ENCODE data around the gene LRCH3.
"Not testable (repeated sequence)": the region's sequence is repeated elsewhere in the genome, so short reads cannot be mapped to it uniquely, and the experiment has no call there.

LRCH3 gene

DNA sequence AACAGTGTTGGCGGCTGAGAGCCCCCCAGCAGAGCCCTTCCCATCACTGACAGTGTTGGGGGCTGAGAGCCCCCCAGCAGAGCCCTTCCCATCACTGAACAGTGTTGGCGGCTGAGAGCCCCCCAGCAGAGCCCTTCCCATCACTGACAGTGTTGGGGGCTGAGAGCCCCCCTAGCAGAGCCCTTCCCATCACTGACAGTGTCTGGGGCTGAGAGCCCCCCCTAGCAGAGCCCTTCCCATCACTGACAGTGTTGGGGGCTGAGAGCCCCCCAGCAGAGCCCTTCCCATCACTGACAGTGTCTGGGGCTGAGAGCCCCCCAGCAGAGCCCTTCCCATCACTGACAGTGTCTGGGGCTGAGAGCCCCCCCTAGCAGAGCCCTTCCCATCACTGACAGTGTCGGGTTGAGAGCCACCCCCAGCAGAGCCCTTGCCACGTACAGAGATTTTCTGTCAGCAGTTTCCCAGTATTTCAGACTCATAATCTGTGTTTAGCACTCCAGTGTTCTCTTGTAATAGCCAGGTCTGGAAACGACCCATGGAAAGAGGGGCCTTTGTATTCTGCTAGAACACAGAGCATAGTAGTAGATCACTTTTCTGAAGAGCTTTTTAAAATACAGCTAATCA, 96.5 kb downstream of the LRCH3 start:
- not testable (repeated sequence) for DNase-seq

DNA sequence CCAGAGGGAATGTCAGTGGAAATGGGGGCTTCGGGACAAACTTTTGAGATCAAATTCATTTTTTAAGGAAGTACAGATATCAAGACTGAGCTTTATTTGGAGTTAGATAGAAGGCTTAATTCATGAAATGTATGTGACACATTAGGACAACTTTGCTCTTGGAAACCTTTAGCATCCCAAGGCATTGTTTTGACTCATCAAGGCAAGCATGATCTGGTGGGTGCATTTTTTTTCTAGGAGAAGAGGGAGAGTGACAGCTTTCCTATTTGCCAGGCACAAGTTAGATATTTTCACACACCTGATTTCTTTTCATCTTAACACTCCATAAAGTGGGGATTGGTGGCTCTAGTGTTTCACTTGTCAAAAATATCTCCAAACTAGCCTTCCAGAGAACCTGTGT, 97.5 kb downstream of the LRCH3 start:
- DNase-seq, result no peak

DNA sequence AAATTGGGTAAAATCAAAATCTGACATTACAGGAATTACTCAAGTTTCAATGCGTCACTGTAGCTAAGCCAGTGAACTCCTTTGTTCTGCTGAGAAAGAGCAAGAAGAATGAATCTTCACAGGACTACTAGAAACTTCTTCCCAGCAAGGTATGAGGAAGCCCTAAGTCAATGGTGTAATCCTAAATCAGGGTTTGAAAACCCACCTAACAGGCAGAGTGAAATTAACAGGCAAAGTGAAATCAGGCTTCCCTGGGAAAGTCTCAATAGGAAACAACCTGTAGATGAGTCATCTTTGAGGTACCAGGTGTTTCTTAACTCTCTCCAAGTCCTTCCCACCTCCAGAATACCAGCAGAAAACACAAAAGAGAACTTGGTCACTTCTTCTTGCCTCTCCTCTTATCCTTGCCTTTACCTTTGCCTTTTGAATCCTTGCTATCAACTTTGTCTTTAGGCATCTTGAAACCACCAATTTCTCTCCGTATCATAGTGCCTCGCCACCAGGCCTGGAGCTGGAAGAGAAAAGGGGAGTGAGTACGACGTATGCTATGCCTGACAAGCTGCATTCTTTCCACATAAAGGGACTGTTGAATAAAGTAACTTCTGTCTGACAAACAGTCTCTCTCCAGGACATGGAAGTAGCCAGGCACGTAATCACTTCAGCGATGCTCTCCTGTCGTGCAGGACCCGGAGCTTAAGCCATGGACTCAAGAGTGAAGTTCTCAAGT, 98.3 kb downstream of the LRCH3 start:
- DNase-seq, result no peak

DNA sequence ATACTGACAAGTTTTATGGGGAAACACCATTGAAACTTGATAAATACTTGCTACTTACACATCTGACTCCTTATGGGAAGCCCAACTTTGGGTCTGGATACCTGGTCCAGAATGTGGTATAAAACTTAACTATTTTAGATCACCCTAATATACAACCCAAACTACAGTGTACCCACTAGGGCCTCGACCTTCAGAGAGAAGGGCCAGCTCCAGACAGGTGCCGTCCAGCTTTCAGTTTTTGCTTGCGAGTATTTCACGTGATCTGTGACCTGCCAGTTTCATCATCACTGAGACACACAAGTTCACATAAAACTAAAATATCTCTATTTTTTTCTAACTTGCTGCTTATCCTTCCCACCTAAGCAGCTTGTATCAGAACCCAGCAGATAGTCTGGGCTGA, 99.6 kb downstream of the LRCH3 start:
- no peak for DNase-seq

DNA sequence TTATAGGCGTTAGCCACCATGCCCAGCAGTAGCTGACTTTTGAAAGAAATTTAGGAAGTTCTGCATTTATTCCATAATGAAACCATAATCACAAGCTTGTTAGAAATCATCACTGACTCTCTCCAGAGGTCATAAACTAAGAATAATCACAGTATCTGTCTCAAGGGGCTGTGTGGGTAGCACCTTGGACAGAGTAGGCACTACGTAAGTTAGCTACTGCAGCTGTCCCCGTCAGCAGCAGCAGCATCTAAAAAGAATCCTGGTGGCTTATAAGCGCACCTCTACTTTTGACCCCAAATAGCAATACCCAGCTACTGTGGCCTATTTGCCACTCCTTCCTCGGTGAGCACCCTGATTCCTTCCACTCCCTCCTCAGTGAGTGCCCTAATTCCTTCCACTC, 101.1 kb downstream of the LRCH3 start:
- DNase-seq, result no peak

DNA sequence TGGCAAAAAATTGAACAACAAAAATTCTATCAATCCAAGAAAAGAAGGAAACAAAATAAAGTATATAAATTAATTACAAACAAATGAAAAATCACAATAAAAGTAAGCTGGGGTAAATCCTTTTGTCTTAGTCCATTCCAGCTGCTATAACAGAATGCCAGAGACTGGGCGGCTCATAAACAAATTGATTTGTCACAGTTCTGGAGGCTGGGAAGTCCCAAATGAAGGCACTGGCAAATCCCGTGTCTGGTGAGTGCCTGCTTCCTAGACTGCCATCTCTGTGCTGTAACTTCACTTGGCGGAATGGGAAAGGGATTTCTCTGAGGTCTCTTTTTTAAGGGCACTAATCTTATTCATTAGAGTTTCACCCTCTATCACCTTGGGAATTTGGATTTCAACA, 105.4 kb downstream of the LRCH3 start:
- DNase-seq, result no peak

DNA sequence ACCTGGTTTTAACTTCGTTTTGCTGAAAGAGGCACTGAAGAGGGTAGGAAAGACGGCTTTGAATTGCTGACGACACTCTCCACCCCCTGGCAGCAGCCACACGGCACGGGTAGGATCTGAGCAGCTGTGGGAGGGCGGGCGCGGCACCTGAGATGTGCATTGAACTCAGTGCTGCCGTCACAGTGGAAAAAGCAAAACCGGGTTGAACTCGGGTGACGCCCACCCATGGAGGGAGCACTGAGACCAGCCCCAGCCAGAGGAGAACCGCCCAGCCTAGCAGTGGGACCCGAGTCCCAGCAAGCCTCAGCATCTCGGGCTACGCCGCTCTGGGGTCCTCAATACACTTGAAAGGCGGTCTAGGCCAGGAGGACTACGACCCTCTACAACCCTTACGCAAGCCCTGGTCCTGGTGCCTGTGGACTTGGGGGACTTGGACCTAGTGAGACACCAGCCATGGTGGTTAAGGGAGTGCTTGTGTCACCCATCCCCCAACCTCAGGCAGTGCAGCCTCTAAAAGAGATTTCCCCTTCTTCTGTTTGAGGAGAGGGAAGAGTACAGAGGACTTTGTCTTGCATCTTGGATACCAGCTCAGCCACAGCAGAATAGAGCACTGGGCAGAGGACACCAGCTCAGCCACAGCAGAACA, 108.9 kb downstream of the LRCH3 start:
- DNase-seq, result no peak

DNA sequence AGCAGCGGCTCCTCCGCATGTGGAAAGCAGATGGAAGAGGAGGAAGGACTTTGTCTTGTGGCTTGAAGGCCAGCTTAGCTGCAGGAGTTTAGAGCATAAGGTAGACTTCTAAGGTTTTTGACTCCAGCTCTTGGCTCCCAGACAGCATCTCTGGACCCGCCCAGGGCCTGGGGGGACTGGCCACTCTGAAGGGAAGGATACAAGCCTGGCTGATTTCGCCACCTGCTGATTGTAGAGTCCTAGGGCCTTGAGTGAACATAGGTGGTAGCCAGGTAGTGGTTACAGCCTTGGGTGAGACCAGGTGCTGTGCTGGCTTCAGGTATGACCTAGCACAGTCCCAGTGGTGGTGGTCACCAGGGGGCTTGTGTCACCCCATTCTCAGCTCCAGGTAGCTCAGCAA, 110.6 kb downstream of the LRCH3 start:
- no peak for DNase-seq

DNA sequence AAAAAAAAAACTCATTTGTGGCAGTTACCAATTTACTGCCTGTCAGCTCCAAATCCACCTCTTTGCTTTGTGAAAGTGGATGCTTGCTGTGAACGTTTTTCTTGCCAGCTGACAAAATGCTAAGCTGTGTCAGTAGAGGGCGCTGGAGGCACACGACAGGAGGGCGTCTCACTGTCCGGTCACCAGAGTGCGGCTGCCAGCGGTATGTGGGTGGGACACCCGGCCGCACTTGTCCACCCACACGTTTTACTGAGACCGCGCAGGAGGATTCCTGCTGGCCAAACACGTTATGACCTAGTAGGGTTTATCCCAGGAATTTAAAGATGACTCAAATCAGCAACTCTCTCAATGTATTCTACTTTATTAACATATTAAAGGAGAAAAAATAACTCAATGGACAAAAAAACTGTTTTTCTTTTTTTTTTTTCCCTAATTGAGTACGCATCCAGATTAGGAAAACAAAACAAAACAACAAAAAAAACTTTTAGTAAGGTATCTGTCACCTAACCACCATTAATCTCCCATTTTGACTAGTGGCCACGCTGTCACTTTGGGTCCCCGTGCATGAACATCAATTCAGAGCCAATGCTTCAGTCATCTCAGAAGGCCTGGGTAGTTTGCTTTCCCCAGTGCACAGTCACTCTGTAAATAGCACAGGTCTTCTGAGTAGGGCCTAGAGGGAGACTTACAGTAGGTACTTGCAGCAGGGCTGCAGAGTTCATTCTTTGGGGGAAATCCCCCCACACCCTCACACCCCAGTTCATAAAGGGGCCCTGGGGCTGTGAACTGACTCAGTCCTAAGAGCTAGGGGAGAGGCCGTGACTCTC, 115.2 kb downstream of the LRCH3 start:
- DNase-seq, result peak; percentile 57

DNA sequence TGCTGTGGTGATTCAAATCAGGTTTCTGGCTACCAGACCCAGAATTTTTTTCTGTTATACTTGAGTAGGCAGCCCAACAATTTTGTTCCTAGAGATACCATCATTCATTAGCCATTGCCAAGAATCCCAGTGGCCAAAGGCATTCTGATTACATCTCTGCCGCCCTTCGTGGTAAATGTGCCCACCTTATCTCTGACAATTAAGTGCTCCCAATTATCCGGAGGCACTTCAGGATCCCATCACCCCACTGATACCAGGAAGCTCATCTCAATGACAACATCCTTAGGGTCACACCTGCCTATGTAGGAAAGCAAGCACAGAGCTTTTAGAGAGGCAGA, 115.8 kb downstream of the LRCH3 start:
- no peak for DNase-seq

DNA sequence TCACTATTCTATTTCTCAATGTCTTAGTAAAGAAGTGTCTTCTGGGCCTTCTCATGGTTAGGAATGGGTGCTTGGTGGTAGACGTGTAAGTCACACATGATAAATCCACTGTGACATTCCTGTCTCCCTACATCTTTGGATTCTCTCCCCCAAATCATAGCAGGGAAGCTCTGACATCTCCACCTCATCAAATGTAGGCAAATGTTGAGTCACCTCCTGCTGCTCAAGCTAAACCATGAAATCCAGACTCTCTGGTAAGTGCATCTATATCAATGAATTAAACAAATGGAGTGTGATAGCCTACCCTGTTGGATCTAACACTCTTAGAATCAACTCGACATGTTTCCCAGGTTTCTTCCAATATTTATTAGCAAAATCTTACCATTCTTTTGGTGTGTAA, 116.1 kb downstream of the LRCH3 start:
- DNase-seq, result no peak

DNA sequence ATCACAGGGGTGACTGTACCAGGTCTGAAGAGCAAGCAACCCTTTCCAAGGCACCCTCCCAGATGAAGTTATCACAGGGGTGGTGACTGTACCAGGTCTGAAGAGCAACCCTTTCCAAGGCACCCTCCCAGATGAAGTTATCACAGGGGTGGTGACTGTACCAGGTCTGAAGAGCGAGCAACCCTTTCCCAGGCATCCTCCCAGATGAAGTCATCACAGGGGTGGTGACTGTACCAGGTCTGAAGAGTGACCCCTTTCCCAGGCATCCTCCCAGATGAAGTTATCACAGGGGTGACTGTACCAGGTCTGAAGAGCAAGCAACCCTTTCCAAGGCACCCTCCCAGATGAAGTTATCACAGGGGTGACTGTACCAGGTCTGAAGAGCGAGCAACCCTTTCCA, 117.5 kb downstream of the LRCH3 start:
- DNase-seq, result not testable (repeated sequence)

DNA sequence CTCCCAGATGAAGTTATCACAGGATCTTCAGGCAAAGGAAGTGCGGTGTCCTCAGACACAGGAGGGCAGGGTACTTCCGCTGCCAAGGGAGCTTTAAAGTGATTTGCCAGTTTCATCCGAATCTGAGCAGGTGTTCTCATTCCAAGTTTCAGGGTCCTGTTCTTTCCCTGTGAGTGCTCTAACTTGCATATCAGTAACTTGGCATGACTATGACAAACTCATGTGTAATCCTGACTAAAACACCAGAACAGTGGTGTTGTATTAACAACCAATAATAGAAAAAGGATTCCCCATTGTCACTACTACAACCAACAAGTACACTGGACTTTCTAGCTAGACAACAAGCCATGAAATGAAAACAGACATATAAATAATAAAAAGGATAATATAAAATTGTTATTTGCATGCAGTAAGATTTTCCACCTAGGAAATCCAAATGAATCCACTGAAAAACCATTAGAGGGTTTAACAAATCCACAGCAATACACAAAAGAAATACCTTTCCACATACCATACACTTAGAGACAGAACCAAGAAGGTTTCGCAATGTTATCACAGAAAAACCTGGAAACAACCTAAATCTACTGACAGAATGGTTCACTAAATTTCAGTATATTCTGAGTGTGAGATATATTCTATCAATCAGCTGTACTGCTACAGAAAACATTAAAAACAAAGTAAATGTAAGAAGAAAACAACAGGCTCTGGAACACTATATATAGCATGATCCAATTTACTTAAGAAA, 118.1 kb downstream of the LRCH3 start:
- DNase-seq, result no peak

DNA sequence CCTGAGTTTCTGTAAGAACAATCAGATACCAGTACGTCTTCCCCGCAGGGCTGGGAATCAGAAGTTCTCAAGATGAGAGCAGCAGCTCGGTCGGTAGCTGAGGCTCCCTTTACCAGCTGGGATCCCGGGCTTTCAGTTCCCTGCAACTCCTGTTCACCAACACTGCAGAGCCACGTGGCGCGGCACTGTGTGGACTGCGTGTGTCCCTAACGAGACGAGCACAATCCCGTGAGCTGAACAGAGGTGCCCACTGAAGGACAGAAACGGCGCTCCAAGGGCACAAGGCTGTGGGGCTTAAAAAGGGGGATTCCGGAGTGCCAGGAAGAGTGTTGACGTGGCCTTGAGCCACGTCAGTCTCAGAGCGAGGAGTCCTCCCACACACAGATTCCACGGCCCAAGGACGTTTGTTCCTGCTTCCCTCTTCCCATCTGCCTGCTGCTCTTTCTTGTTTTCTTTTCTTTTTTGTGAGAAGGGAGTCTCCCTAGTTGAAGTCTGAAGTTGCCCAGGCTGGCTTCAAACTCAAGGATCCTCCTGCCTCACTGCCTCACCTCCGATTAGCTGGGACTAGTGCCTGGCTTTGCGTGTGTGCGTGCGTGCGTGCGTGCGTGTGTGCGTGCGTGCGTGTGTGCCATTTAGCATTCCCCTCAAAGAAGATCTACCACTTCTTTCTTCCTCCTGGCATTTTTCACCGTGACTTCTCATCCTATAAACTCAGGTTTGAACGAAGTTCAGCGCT, 121.9 kb downstream of the LRCH3 start:
- no peak for DNase-seq

DNA sequence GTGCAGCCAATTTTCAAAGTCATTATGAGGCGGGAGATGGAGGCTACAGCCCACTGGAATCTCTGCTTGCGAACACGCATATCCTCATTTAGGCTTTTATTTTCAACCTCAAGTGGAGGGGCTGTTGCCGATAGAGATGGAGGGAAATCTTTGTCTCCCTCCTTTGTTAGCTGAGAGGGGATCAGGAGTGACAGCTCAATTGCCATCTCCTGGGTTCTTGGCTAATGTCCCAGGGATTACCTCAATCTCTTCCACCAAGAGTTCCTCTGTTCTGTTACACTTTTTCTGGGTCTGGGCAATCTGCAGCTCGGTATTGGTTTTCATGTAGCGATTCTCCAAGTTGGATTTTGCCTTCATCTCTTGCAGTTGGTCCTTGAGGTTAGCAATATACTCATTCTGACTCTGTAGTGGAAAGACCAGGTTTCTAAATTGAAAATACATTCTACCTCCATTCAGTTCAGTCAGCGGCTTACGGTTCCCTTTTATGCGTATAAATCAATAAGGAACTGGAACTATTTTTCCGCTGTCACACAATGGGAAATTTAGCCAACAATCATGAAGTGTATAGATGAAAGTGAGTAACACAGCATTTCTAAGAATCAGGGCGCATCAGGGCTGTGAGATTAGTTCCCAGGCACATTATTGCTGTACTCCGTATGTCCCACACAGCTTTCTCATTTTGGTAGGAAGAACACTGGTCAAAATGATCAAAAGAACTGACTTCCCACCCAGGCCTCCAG, 122.8 kb downstream of the LRCH3 start:
- DNase-seq, result no peak

DNA sequence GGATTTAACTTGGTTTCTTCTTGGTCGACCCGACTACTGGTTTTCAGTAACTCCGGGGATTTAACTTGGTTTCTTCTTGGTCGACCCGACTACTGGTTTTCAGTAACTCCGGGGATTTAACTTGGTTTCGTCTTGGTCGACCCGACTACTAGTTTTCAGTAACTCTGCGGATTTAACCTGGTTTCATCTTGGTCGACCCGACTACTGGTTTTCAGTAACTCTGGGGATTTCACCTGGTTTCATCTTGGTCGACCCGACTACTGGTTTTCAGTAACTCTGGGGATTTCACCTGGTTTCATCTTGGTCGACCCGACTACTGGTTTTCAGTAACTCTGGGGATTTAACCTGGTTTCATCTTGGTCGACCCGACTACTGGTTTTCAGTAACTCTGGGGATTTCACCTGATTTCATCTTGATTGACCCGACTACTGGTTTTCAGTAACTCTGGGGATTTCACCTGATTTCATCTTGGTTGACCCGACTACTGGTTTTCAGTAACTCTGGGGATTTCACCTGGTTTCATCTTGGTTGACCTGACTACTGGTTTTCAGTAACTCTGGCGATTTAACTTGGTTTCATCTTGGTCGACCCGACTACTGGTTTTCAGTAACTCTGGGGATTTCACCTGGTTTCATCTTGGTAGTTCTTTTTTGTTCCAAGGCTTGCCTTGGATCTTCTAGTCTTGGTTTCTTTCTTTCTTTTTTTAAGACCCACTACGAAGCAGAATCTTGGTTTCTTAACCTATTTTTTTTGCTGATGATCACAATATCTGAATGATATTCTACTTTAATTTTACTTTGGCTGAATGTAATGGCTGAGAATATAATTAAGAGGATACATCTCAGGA, 130.6 kb downstream of the LRCH3 start:
- not testable (repeated sequence) for DNase-seq

DNA sequence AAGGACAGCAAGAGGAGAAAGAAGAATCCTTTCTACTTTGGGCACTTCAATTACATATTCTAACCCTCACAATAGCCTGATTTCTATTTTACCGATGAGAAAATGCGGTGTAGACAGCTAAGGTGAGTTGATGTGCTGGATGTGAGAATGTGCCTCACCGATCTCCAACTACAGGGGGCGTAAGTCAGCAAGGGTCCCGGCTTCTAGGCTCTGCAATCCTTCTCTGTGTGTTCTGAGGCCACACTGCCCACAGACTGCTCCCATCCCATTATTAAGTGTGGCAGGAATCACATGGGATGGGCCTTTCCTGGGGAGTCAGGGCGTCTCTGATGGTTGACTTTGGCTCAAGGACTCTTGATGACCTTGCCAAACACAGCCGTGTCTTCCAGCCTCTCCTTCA, 135.4 kb downstream of the LRCH3 start:
- no peak for DNase-seq

DNA sequence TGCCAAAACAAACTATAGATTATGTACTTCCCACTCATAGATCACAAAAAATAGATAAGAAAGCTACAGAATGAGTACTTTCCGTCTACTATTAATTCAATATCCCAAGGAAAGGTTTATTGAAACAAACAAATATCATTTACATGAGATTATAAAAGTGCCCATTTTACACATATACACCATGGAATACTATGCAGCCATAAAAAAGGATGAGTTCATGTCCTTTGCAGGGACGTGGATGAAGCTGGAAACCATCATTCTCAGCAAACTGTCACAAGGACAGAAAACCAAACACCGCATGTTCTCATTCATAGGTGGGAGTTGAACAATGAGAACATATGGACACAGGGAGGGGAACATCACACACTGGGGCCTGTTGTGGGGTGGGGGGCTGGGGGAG, 136.5 kb downstream of the LRCH3 start:
- DNase-seq, result not testable (repeated sequence)

DNA sequence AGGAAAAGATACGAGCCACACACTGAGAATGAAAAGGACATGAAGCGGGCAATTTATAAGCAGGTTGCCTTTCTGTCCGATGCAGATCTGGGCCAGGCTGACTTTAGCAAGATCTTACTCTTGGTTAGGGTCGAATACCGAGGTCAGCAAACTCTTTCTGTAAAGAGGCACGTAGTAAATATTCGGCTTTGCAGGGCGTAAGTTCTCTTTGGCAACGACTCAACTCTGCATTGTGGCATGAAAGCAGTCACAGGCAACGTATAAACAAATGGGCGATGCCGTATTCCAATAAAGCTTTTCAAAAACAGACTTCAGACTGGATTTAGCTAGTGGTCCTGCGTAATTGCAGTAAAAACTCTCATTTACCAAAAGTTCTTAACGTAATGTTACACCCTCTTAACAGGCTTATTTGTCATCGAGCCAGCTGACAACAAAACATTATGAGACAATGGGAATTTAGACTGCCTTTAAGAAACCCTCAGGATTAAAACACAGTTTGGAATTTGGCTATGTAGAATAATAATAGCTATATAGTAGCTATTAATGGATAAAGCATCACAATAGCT, 145.8 kb downstream of the LRCH3 start:
- DNase-seq, result no peak

All from activated CD4-positive, alpha-beta T cell treated with anti-CD3 and anti-CD28 coated beads for 1 hour (primary cell).